NB4 (cell line): ENCODE data around the gene BAHCC1.
A peak's percentile ranks its signal among the peaks of the same experiment; 100 is the strongest.

Source experiments
- DNase-seq: peaks from one replicate; pipeline ENCODE4 v3.0.0; 2010; ENCODE audit warnings: low read depth
- H3K4me3 ChIP-seq: one replicate; pipeline ENCODE4 v1.5.1; 2011; ENCODE audit warnings: mild to moderate bottlenecking, low read depth, low read length, moderate library complexity
- CTCF ChIP-seq: IDR thresholded peaks from one replicate; pipeline ENCODE4 v1.5.1; 2012; ENCODE audit warnings: low read depth, low read length
- MAX ChIP-seq: IDR thresholded peaks from 2 replicates; pipeline ENCODE4 v1.6.1; 2011; ENCODE audit warnings: low read depth, low read length
- MYC ChIP-seq: IDR thresholded peaks from 2 replicates; pipeline ENCODE4 v1.6.1; 2011; ENCODE audit warnings: low read depth, low read length
- POLR2A ChIP-seq: IDR thresholded peaks from 2 replicates; pipeline ENCODE4 v1.6.1; 2011; ENCODE audit warnings: mild to moderate bottlenecking; ENCODE audit not compliant: insufficient read length; ENCODE audit errors: extremely low read depth

Gene BAHCC1

GRCh38 chr17:81471818-81472456, 76.7 kb downstream of the BAHCC1 start:
- DNase-seq, result peak; percentile 66
- no peak overlapping the region for H3K4me3 ChIP-seq
- TF ChIP-seq MYC (peak; percentile 17; the same call in 1 of the 2 replicates), MAX (peak; percentile 89), POLR2A (no peak)

GRCh38 chr17:81473019-81473418, 77.8 kb downstream of the BAHCC1 start:
- H3K4me3 ChIP-seq, result no peak overlapping the region
- TF ChIP-seq CTCF (no peak), MAX (no peak), MYC (no peak), POLR2A (no peak)
- no peak for DNase-seq

- TF ChIP-seq CTCF (no peak), POLR2A (no peak), MAX (no peak), MYC (no peak)
- DNase-seq, result no peak
- H3K4me3 ChIP-seq, result no peak overlapping the region
Observed at GRCh38 chr17:81474958-81475357, 79.7 kb downstream of the BAHCC1 start.

GRCh38 chr17:81476097-81476496, 80.8 kb downstream of the BAHCC1 start:
- DNase-seq, result no peak
- TF ChIP-seq MYC (no peak), MAX (no peak), POLR2A (no peak), CTCF (no peak)
- no peak overlapping the region for H3K4me3 ChIP-seq

GRCh38 chr17:81476635-81477034, 81.4 kb downstream of the BAHCC1 start:
- no peak for DNase-seq
- TF ChIP-seq MAX (no peak), POLR2A (no peak), CTCF (no peak), MYC (no peak)
- H3K4me3 ChIP-seq, result no peak overlapping the region

- H3K4me3 ChIP-seq, result no peak overlapping the region
- TF ChIP-seq POLR2A, result no peak
- no peak for TF ChIP-seq MAX
- no peak for TF ChIP-seq MYC
- TF ChIP-seq CTCF, result no peak
- DNase-seq, result no peak
Observed at GRCh38 chr17:81477173-81477572, 81.9 kb downstream of the BAHCC1 start.
